ENCODE results near the gene KMT2C. TPM values are rescaled to one million over a fixed set of nuclear protein-coding genes. Genes with fewer than 3 reads are reported as not detected.

KMT2C gene
- 41.2 and 44.4 TPM in 2 replicates for total RNA-seq

DNA sequence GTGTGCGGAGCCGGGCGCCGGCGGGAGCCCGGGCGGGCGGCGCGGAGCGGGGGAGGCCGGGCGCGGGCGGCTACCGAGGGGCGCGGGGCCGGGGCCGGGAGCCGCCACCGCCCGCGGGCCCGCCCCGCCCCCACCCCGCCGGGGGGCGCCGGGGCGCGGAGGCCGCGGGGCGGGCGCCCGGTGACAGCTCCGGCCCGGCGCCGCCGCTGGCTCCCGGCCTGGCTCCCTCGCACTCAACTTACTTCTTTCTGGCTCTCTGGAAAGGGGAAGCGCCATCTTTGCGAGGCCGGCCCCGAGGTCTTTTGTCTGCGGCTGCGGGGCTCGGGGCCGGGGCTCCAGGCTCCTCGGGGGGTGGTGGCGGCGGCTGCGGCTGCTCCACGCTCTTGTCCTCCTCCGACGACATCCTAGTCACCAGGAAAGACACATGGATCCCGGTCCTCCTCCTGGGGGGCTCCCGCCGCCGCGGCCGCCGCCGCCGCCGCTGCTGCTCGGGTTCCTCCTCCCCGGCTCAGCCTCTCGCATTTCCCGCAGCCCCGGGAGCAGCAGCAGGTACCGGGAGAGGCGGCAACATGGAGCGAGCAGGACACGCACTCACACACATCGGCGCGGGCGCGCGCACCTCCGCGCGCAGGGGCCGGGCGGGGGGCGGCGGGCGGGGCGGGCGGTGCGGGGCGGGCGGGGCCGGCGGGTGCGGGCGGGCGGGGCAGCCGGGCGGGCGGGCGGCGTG, at the start of gene KMT2C:
Gene KMT2C, minus strand, starts transcription at position 620 of the 727 bp plus-strand sequence. Its CDS starts 217 bp downstream, at position 403.

Small RNAs within 50 kb of the gene (small RNA-seq; reads per million reads assigned to genes)
- gene AC104692.1 (not detected), gene AC104692.2 (not detected), gene RF00019 (not detected)

Other genes with a start within 250 kb of the KMT2C start
- 2.9 and 6.0 TPM in 2 replicates for gene XRCC2, start 240.1 kb upstream of the KMT2C start, total RNA-seq